GM21528 (cell line): Measurements from ENCODE around the gene MSI2.

Experiments
- ATAC-seq: cut with Tn5 transposase; IDR thresholded peaks from one replicate; pipeline ENCODE4 v1.9.1; 2021; ENCODE audit warnings: mild to moderate bottlenecking, moderate library complexity; ENCODE audit not compliant: unreplicated experiment, low FRiP score

The MSI2 gene

GRCh38 chr17:57425431-57425830, 169.1 kb downstream of the MSI2 start:
- no peak for ATAC-seq

- no peak for ATAC-seq
Observed at GRCh38 chr17:57425903-57426880, 169.9 kb downstream of the MSI2 start.

DNA sequence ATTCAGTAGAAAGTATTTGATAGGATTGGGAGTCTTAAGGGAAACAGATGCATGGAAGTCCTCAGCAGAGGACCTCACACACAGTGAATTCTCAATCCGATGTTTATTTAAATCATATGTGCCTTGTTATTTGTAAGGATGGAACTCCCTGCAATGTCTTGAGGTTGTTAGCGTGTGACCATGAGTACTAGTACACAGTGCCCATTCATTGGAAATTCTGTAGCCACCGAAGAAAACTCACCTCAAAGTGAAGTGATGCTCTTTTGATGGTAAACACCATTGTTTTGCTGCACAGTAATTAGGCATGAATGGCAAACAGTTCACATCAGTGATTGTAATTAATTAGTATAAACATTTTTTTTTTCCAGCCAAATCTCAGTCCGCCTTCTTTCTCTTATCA, 173.6 kb downstream of the MSI2 start:
- no peak for ATAC-seq

DNA sequence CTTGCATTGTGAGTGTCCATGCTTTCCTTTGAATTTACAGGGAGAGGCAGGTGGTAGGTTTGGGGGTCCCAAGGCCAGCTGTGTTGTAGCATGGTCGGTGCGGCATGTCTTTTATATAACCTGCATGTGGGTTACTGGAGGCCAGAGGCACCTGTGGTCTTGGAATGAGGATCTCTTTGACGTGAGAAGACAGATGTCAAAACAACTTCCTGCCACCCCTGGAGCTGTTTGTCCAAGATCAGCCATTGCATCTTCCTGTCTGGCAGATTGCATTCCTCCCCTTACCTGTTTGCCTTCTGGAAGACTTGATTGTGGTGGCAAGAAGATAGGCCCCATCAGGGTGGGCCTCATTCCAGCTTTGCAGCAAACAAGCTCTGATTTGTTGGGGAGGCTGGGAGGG, 175.1 kb downstream of the MSI2 start:
- no peak for ATAC-seq

DNA sequence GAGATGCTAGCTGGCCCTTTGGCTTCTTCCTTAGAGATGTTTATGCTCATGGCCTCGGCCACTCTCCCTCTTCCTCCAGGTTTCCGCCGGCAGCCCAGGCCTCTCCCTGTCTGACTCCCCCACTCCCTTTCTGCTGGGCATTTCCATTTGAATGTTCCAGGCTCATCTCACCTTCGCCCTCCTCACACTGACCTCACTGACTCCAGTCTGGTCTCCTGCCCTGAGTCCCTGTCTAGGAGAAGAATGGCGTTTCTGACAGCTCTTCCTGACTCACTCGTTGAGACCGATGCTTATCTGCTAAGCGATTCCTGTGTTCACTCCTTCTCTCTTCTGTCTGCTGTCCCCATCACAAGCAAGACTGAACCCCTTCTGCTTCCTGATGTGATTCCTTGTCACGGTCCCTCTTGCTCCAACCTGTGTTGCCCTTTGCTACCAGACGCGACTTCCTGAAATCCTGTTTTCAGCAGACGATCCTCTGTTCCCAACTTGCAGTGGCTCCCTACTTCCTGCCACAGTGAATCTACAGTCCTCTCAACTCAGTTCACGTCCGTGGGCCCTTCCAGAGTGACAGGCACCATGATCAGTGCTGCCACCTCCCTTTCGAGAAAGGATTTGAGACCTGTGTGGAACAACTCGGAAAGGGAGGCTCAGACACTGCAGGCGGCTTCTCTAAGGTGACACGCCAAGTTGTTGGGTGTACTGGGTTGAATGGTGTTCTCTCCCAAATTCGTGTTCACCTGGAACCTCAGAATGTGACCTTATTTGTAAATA, 176.4 kb downstream of the MSI2 start:
- ATAC-seq = no peak

DNA sequence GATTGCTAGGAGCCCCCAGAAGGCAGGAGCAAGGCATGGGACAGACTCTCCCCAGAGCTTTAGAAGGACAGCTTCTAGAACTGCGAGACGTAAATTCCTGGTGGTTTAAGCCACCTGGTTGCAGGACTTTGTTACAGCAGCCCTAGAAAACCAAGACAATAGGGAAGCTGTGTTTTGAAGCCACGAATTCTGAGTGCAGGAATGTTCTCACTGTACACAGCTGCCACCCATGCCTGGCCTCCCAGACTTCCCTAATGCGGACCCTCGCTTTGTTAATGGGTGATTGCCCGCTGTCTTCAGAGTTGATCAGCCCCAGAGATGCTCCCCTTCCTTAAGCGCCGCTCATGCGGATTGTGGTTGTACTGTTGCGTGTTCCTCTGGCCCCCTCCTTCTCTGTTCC, 177.1 kb downstream of the MSI2 start:
- ATAC-seq = no peak

DNA sequence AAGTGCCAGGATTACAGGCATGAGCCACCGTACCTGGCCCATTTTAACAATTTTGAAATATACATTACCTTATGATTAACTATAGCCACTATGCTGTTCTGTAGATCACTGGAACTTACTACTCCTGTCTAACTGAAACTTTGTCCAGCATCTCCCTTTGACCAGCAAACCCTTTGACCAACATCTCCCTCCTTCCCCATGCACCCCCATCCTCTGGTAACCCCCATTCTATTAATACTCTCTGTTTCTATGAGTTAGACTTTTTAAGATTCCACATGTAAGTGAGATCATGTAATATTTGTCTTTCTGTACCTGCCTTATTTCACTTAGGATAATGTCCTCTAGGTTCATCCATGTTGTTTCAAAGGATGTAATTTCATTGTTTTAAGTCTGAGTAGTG, 178.0 kb downstream of the MSI2 start:
- ATAC-seq = no peak

DNA sequence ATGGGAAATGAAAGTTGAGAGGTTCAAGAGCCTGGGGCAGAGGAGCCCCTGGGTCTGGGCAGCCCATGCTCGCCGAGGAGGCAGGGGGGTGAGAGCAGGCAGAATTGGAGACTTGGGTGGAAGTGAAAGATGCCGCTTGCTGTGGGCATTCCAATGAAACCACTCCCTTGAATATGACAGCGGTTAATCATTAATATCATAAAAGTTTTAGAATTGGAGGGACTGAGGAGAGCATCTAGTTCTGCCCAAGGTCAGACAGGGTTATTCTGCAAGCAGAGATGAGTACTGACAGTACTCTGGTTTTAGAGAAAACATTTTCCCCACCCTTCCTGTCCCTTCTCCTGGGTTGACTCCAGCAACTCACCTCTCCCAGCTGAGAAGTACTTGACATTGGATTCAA, 180.2 kb downstream of the MSI2 start:
- no peak for ATAC-seq

- no peak for ATAC-seq
Observed at GRCh38 chr17:57438066-57438731, 181.9 kb downstream of the MSI2 start.

DNA sequence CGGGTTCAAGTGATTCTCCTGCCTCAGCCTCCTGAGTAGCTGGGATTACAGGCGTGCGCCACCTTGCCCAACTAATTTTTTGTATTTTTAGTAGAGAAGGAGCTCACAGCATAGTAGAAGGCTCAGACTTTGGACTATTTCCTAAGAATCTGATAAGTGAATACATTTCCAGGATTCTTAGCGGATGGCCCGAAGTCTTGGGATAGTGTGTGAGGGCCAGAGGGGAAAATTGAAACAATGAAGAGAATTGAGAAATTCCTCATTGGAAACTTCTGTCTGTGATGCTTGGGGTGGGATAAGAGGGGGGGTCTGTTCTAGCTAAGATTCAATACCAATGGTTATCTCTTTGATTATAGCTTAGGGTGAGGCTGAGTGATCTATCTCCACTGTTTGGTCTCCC, 183.3 kb downstream of the MSI2 start:
- no peak for ATAC-seq

DNA sequence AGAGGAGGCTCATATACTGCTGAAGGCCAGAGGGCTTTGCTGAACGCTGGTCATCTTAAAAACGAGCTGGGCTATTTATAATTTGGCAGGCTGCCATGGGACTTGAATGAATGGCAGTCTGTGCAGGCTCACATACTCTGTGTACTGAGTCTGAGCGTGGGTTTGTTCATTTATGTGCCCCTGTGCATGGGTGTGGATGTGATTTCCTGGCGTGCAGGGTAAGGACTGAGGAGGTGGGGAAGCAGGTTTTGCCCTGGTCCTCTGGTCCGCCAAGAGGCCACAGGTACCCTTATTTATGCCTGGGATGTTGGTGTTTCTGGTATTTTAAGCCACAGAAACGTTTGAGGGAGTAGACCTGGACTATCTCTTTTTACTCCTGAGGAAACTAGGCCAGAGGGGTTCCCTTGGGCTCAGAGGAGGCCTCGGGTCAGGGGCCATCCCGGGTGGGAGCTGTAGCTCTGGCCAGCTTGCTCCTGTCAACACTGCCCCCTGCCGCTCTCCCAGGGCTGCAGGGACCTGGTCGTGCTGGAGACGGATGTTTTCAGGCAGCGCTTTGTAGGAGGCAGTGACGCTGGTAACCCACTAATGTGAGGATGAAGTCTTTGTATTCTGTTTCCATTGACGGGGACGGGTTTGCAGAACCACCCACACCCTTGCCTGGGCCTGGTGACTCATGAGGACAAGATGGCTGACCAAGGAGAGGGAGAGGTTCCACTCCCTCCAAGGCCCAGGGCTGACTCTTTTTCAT, 184.4 kb downstream of the MSI2 start:
- ATAC-seq = peak; percentile 37

GRCh38 chr17:57441270-57441600, 184.9 kb downstream of the MSI2 start:
- ATAC-seq = peak; percentile 48

GRCh38 chr17:57442401-57442823, 186.1 kb downstream of the MSI2 start:
- ATAC-seq = no peak

DNA sequence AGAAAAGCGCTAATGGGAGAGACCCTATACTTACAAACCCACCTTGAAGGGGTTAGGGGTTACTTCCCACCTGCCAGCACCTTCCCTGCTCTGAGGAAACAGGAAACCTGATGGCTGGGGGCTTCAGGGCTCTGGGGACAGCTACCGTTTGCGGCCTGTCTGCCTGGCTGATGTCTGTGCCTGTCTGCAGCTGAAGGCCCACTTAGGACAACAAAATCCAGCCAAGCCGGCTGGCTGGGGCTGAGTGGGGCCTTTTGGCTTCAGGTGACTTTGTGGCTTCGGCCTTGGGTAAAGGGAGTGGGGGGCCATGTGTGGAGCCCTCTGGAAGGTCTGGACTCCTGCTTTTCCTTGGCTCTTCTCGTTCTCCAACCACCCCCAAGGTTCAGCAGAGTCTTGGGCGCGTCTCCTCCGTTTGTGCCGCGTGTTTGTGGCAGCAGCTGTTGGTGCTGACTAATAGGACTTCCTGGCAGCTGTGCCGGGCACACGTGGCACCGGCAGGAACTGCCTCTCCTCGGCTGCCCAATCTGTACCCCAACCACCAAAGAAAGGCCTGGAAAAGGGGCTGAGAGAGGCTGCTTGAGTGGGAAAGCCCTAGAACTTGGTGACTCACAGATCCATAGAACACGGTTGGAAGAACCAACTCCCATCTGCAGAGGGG, 186.7 kb downstream of the MSI2 start:
- ATAC-seq = no peak

DNA sequence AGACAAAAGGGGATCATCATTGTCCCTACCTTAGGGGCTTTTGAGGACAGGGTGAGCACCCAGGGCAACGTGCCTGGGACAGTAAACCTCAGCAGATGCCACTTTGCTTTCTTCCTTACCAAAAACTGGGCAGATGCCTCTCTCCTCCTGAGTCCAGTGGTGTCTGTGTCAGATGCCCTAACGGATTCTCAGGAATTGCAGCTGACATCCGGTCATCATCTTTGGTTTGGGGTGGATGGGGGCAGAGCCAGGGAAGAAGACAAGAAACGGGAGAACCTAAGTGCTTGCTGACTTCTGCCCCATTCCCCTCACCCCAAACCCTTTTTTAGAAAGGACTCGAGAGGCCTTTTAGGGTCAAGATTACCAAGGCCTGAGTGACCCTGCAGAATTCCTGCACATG, 187.5 kb downstream of the MSI2 start:
- no peak for ATAC-seq

DNA sequence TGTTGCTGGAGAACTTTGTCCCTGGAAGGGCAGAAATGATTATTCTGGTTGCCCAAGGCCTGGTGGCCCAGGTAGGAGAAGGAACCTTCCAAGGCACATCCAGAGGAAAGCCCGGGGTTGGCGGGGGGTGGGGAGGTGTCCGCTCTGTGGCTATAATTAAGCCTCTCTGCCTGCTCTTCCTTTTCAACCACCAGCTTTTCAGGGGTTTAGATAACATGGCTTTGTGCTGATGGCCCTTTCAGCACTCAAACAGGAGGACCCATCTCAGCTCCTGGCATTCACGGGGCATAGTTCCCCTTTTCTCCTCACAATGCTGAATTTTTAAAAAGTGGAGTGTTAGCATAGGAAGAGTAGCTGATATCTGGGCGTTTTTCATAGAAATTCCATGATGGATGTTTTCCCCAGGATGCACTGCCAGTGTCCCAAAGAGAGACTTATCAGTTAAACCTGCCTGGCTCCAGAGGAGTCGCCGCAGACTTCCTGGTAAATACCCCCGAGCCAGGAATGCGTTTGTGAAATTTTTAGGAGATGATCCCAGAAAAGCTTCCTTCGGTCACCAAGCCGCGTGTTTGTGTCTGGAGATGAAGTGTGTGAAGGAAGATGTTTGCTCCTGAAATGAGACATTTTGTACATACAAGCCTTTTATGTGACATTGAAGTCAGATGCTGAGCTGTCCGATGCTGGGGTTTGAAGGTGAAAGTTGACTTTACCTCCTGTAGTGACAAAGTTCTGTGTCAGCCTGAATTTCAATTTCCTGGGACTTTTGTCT, 188.5 kb downstream of the MSI2 start:
- ATAC-seq = no peak

DNA sequence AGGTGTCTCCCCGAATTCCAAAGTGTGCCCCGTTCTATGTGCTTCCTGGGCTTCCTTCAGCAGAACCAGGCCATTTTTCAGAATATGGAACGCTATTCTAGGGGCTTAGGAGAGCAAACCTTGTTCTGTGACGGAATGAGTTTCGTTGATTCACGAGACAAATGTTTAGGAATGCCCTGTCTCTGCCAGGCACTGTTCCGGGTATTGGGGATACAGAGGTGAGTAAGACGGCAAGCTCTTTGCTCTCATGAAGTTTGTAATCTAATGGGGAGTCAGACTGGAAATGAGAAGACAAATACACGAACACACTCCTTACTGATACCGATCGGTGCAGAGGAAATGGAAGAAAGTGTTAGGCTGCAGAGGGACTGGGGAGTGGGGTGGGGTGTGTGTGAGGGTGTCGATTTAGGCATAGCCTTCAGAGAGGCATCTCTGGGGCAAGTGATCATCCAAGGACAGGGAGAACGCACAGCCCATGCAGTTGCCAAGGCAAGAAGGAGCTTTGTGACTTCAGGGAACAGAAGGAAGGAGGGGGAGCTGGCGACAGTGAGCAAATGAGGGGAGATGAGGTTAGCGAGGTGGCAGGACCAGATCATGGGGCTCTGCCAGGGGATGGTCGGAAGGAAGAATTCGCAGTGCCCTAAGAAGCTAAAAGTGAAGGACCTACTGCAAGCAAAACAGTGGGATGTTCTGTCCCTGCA, 189.6 kb downstream of the MSI2 start:
- no peak for ATAC-seq

GRCh38 chr17:57447357-57447989, 191.2 kb downstream of the MSI2 start:
- ATAC-seq = no peak
